MM.1S (cell line): ENCODE measurements around the gene MYOF.

ENCODE experiments used
- CTCF ChIP-seq: fragments of 300-600 bp; sonication (generic); IDR thresholded peaks from 2 replicates; pipeline ENCODE4 v1.5.1; 2016; ENCODE audit warnings: antibody characterized with exemption, low read length, mixed read lengths
- EZH2 ChIP-seq: fragments of 300-600 bp; sonication (generic); optimal IDR thresholded peaks from 2 replicates; pipeline ENCODE3; 2017; ENCODE audit warnings: low read depth, mild to moderate bottlenecking, antibody characterized with exemption, low read length, mixed read lengths
- EZH2phosphoT487 ChIP-seq: fragments of 300-600 bp; sonication (generic); IDR thresholded peaks from 2 replicates; pipeline ENCODE4 v1.6.1; 2018; ENCODE audit warnings: antibody characterized with exemption, low read length

- no peak for TF ChIP-seq EZH2
- TF ChIP-seq CTCF: no peak
- no peak for TF ChIP-seq EZH2phosphoT487
Observed at GRCh38 chr10:93334901-93335327, 147.2 kb downstream of the MYOF start.
